Measurements from ENCODE around the gene WSCD2.

DNA sequence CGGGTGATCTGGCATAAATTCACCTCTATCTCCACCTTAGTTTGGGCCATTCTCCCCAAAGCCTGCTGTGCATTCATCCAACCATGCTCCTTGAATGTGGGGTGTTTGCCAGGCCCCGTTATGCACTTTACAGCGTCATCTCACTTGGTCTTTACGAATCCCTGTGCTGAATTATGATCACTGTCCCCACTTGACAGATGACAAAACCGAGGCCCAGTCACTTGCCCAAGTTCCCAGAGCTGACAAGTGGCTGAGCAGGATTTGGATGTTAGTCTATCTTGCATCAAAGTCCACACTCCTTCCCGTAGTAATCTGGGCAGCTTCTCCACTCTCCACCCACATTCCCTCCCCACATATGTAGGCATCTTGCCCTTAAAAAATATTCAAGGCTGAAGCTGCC, 44.8 kb downstream of the WSCD2 start:
- no peak for TF ChIP-seq POLR2A (IDR thresholded peaks at IDR 0.05; ENCODE audit: low read depth, low read length)
- no peak for TF ChIP-seq POLR2AphosphoS5 (IDR thresholded peaks at IDR 0.05; ENCODE audit: insufficient read depth, low read depth, low read length)
- TF ChIP-seq, protein P1, sequence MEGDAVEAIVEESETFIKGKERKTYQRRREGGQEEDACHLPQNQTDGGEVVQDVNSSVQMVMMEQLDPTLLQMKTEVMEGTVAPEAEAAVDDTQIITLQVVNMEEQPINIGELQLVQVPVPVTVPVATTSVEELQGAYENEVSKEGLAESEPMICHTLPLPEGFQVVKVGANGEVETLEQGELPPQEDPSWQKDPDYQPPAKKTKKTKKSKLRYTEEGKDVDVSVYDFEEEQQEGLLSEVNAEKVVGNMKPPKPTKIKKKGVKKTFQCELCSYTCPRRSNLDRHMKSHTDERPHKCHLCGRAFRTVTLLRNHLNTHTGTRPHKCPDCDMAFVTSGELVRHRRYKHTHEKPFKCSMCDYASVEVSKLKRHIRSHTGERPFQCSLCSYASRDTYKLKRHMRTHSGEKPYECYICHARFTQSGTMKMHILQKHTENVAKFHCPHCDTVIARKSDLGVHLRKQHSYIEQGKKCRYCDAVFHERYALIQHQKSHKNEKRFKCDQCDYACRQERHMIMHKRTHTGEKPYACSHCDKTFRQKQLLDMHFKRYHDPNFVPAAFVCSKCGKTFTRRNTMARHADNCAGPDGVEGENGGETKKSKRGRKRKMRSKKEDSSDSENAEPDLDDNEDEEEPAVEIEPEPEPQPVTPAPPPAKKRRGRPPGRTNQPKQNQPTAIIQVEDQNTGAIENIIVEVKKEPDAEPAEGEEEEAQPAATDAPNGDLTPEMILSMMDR (IDR thresholded peaks at IDR 0.05; ENCODE audit: extremely low read depth in 1 of 2, insufficient read depth in 1 of 2, low read depth in 1 of 2, low read length in 2 of 2): no peak
- no peak for TF ChIP-seq EZH2 (IDR thresholded peaks at IDR 0.05; ENCODE audit: borderline replicate concordance, low read depth, low read length, severe bottlenecking)
- no peak for TF ChIP-seq MYC (IDR thresholded peaks at IDR 0.05; ENCODE audit: low read depth, low read length)
